Measurements from ENCODE around the gene PSMD3.

PSMD3 gene

DNA sequence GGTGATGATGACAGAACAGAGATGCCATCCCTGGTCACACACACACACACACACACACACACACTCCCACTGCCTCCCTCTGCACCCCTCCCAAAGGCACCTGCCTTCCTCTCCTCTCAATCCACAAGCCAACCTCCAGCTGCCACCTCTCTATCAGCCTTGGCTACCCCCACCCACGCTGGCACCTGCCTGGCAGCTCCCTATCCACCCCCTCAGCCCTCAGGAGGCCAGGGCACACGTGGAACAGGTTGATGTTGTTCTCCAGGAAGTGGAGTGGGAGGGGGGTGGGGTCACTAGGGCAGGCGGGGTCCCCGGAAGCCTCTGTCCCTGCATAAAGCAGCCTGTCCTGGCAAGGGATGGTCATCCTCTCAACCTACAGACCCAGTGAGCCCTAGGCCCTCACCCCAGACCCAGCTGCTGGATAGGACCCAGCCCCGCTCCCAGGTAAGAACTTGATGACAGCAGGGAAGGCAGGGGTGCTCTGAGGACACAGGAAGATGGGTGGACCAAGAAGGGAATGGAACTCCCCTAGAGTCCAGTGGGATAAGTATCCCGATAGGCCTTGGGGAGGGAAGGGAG lies 17.9 kb upstream of the PSMD3 start, which contains the start of gene GSDMA:
TSS of gene GSDMA (plus strand) at position 363 of the 579 bp plus-strand sequence. CDS start 2,684 bp downstream, outside the sequence.
- peak; percentile 17 for DNase-seq

DNA sequence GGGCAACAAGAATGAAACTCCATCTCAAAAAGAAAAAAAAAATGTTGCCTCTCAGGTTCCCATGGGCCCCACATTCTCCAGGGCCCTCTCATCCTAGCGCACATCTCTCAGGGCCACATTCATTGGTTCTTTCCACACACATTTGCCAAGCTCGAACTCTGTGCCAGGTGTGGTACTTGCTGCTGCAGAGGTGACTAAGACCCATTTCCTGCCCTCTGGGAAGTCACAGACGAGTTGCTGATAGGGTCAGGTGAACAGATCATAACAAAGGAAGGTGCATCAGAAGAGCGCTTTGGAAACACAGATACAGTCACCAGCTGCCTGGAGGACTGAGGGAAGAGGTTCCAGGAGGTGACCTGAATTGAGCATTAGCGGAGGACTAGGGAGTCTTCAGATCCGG lies 16.8 kb upstream of the PSMD3 start:
- DNase-seq: peak; percentile 52

GRCh38 chr17:39965017-39965699 lies 15.4 kb upstream of the PSMD3 start:
- DNase-seq: no peak

GRCh38 chr17:39966771-39967170 lies 13.8 kb upstream of the PSMD3 start:
- peak; percentile 45 for DNase-seq

DNA sequence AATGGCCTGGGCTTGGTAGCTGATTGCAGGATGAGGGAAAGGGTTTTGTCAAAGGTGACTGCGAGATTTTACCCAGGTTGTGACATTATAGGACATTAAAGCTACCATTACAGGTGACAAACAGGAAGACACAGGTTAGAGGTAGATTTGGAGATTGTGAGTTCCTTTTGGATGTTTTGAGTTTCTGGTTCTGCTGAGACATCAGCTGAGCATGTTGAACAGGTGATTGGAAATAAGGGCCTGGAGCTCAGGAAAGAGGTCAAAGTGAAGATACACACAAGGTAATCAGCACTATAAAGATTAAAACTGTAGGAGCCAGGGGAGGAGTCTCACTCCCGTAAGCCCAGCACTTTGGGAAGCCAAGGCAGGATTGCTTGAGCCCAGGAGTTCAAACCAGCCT lies 11.8 kb upstream of the PSMD3 start:
- no peak for DNase-seq

DNA sequence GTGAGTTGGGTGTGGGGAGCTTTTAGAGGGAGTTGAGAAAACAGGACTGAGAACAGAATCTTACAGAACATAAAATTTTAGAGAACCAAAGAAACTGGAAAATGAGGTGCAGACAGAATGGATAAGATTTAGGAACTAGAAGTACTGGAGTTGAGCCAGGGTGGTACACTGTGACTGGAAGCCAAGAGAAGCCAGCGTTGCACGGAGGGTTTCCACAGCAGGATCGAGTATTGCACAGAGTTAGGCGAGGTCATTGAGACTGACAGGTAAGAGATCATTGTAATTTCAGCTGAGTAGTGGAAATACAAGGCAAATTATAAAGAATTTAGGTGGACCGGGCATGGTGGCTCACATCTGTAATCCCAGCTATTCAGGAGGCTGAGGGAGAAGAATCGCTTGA lies 11.2 kb upstream of the PSMD3 start:
- no peak for DNase-seq

GRCh38 chr17:39970157-39970692 lies 10.4 kb upstream of the PSMD3 start:
- no peak for DNase-seq

DNA sequence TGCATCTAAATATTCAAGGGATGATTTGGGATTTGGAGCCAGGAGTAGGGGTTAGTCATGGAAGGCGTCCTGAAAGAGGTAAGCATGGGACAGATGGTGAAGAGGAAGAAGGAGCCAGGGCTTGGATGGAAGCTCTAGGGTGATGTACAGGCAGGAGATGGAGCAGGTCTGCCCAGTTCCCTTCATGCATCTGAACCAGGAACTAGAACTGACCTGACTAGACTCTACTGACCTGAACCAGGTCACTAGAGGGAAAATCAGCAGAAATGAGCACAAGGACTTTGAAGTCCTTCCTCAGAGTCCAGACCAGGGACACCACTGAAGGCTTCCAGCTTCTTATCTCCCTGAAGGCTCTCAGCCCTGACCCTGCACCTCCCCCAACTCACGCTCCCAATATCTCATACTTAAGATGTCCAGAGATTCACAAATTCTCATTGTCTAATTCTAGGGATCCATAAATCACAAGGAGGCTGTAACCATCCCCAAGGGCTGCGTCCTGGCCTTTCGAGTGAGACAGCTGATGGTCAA lies 9.5 kb upstream of the PSMD3 start:
- DNase-seq: no peak

GRCh38 chr17:39972271-39972670 lies 8.3 kb upstream of the PSMD3 start:
- DNase-seq: no peak

GRCh38 chr17:39973496-39973895 lies 7.1 kb upstream of the PSMD3 start:
- no peak for DNase-seq

DNA sequence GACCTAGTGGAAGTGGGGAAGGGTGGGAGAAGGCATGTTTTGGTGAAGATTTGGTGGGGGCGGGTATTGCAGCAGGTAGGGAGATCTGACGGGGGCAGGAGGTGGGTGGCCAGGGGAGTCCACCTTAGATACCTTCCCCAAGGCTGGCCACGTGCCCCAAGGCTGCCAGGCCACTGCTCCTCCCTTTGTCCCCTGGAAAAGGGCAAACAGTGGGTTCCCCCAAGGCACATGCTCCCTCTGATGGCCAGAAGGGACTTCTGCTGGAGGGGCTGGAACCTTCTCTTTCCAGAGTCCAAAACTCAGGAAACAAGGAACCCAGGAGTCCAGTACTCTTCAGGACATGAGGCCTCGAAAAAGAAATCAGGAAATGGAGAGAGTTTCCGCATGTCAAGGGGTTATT lies 6.2 kb upstream of the PSMD3 start:
- no peak for DNase-seq

- no peak for DNase-seq
Measured at GRCh38 chr17:39975801-39976200, 4.8 kb upstream of the PSMD3 start.

- DNase-seq: no peak
Measured at GRCh38 chr17:39979016-39979670, 1.5 kb upstream of the PSMD3 start.

- peak; percentile 54 for DNase-seq
Measured at GRCh38 chr17:39979893-39980350, 685 bp upstream of the PSMD3 start.

DNA sequence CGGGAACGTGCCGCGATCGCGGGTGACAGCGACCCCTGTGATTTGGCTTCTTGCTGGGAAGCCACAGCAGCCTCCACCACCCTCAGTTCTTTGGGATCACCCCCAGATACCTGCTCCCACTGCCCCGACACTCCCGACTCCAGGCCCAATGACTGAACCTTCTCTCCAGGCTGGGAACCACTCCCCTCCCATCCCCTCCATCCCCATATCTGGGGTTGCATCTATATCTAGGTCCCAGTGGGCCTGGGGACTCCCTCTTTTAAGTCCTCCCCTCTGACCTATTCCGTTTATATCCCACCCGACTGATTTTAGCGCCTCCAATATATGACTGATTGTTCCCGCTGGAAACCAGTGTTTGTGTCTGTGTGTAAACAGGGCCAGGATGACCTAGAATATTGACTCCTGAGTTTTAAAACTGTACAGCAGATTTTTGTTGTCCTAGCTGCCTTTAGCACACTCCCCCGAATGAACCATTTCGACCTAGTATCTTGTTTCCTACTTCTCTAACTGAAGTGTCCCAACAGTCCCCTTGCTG lies 667 bp downstream of the PSMD3 start:
- DNase-seq: no peak

DNA sequence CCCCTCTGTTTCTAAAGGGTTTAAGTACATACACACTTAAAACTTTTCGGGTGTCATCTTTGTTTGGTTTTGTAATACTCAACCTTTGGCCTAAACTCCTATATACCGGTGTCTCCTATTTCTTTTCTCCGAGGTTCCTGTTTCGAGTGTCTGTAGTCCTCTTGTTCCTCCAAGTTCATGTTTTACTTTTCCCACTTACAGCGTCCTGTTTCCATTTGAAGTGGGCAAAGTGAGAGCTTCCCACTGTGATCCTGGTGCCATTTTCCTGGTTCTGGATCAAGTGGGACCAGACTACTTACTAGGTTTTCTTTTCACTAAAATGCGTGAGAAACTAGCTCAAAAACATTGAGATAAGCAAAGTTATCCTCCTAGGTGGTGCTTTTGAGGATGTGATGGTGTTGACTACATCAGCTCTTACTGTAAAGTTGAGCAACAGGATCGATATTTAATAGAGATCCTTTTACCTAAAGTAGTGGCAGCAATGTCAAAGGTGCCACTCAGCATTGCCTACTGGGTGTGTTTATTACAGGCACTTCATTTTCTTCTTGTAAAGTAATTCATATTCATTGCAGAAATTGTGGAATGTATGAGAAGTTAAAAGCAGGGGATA lies 1.3 kb downstream of the PSMD3 start:
- DNase-seq: no peak

- no peak for DNase-seq
Measured at GRCh38 chr17:39988206-39988810, 7.7 kb downstream of the PSMD3 start.

GRCh38 chr17:39994448-39994847 lies 13.8 kb downstream of the PSMD3 start:
- no peak for DNase-seq

- DNase-seq: no peak
Measured at GRCh38 chr17:39995438-39995837, 14.8 kb downstream of the PSMD3 start.

DNA sequence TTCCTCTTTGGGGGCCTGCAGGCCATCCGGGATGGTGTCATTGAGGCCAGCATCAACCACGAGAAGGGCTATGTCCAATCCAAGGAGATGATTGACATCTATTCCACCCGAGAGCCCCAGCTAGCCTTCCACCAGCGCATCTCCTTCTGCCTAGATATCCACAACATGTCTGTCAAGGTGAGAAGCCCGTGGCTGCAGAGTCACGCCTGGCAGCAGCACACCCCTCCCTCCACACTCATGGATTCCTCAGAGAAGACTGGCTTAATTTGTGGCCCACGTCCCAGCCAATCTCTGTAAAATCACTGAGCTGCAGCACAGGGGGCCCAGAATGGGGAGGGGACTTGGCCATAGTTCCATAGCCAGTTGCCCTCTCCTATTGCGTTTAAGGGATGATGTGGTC lies 15.6 kb downstream of the PSMD3 start:
- no peak for DNase-seq

- no peak for DNase-seq
Measured at GRCh38 chr17:39996800-39997199, 16.2 kb downstream of the PSMD3 start.

DNA sequence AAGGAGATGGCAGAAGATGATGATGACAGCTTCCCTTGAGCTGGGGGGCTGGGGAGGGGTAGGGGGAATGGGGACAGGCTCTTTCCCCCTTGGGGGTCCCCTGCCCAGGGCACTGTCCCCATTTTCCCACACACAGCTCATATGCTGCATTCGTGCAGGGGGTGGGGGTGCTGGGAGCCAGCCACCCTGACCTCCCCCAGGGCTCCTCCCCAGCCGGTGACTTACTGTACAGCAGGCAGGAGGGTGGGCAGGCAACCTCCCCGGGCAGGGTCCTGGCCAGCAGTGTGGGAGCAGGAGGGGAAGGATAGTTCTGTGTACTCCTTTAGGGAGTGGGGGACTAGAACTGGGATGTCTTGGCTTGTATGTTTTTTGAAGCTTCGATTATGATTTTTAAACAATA lies 16.9 kb downstream of the PSMD3 start:
- DNase-seq: no peak

DNA sequence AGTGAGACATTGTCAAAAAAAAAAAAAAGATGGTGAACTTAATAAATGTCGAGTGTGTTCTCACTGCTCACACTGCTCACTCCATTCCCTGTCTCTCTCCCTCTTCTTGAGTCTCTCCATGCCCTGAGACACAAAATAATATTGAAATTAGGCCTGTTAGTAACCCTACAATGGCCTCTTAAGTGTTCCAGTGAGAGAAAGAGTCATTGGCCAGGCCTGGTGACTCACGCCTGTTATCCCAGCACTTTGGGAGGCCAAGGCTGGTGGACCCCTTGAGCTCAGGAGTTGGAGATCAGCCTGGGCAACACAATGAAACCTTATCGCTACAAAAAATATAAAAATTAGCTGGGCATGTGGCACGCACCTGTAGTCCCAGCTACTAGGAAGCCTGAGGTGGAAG lies 18.5 kb downstream of the PSMD3 start:
- no peak for DNase-seq
